K562 (cell line): Measurements from ENCODE around the gene THOC7. TPM values are rescaled to one million over a fixed set of nuclear protein-coding genes. Genes with fewer than 3 reads are reported as not detected.

Experiments used
- ATAC-seq: fragments of 200-7000 bp; cut with Tn5 transposase; 3 replicates; pipeline ENCODE4 v1.9.1; 2020; ENCODE audit warnings: moderate library complexity
- BruUV-seq: library from RNA; stranded (reverse); fragments of 400-500 nt; replicated peaks from 2 replicates; lab custom pipeline; 2021; lab: Mats Ljungman, UMichigan
- CTCF ChIA-PET: fragments of 300-600 bp; formaldehyde crosslinking; extraction: SDS; loops from one replicate; lab custom pipeline; 2021; ENCODE audit warnings: low intra/inter-chr PET ratio; lab: Yijun Ruan, JAX
- POLR2A ChIA-PET: fragments of 300-600, 350-650 bp; sonication (Branson Sonifier 250); formaldehyde crosslinking; extraction: SDS; loops from one replicate; lab custom pipeline; 2021; ENCODE audit warnings: antibody characterized with exemption, inconsistent platforms; lab: Yijun Ruan, JAX
- DNase-seq, 4 experiments: peaks; one replicate each; pipeline versions ENCODE4 v3.0.0 to v3.0.0-alpha.2; 2011 to 2018; ENCODE audit warnings: low spot score in 3 of 4, mixed read lengths in 3 of 4; ENCODE audit errors: extremely low read depth in 1 of 4
- FAIRE-seq: peaks from 2 replicates; lab custom pipeline; 2011; peaks lifted over from hg19 to GRCh38; lab: Jason Lieb, UNC
- H2AFZ ChIP-seq: 2 replicates; pipeline ENCODE4 v1.6.0; 2011; ENCODE audit warnings: low read depth, low read length, control low read depth, inconsistent platforms
- H3K27ac ChIP-seq: fragments of 200-600 bp; 3 replicates; pipeline ENCODE4 v1.8.0; 2011; ENCODE audit warnings: low read depth, mild to moderate bottlenecking, control low read depth, inconsistent platforms, low read length, moderate library complexity, mixed read lengths; ENCODE audit errors: extremely low read depth
- H3K27me3 ChIP-seq, 2 experiments: fragments of 300-600 bp in 1 of 2; 2 replicates in 1 of 2; 3 replicates in 1 of 2; pipeline versions ENCODE4 v1.6.0 to v1.8.0; 2011; ENCODE audit warnings: inconsistent platforms in 2 of 2, low read length in 2 of 2, mild to moderate bottlenecking in 1 of 2, mixed read lengths in 1 of 2, moderate library complexity in 1 of 2; ENCODE audit not compliant: control insufficient read depth in 2 of 2, insufficient read depth in 2 of 2
- H3K36me3 ChIP-seq: fragments of 300-600 bp; 3 replicates; pipeline ENCODE4 v1.8.0; 2011; ENCODE audit warnings: mild to moderate bottlenecking, low read length, inconsistent platforms; ENCODE audit not compliant: control insufficient read depth, insufficient read depth
- H3K4me1 ChIP-seq, 2 experiments: fragments of 200-600 bp in 1 of 2; replicated peaks in 1 of 2; 2 replicates in 1 of 2; 3 replicates in 1 of 2; pipeline versions ENCODE4 v1.5.1 to v1.8.0; 2011; ENCODE audit warnings: inconsistent platforms in 2 of 2, low read length in 2 of 2, mild to moderate bottlenecking in 1 of 2, mixed read lengths in 1 of 2, moderate library complexity in 1 of 2; ENCODE audit not compliant: control insufficient read depth in 2 of 2, insufficient read depth in 2 of 2
- H3K4me2 ChIP-seq: 2 replicates; pipeline ENCODE4 v1.6.1; 2011; ENCODE audit warnings: low read length, control low read depth, inconsistent platforms, mixed read lengths; ENCODE audit not compliant: insufficient read depth
- H3K4me3 ChIP-seq: fragments of 200-600 bp; sonication (generic), shearing (Covaris generic); 2 replicates; pipeline ENCODE4 v1.5.1; 2016; ENCODE audit warnings: control low read depth, inconsistent platforms
- H3K79me2 ChIP-seq: fragments of 200-600 bp; 3 replicates; pipeline ENCODE4 v1.8.0; 2011; ENCODE audit warnings: low read length, inconsistent platforms; ENCODE audit not compliant: control insufficient read depth, insufficient read depth
- H3K9ac ChIP-seq, 2 experiments: 2 replicates each; pipeline versions ENCODE4 v1.6.0 to v1.6.1; 2011; ENCODE audit warnings: low read depth in 2 of 2, low read length in 2 of 2, control low read depth in 1 of 2, inconsistent platforms in 1 of 2, mild to moderate bottlenecking in 1 of 2, mixed read lengths in 1 of 2; ENCODE audit not compliant: insufficient read depth in 1 of 2
- H3K9me1 ChIP-seq: one replicate; pipeline ENCODE4 v1.6.0; 2011; ENCODE audit warnings: inconsistent platforms, mild to moderate bottlenecking, low read length, moderate library complexity; ENCODE audit not compliant: control insufficient read depth, insufficient read depth
- H3K9me3 ChIP-seq: replicated peaks from 2 replicates; pipeline ENCODE4 v1.5.1; 2011; ENCODE audit warnings: low read depth, low read length, inconsistent platforms; ENCODE audit not compliant: control insufficient read depth, insufficient read depth
- H4K20me1 ChIP-seq: replicated peaks from 2 replicates; pipeline ENCODE4 v1.6.1; 2011; ENCODE audit warnings: low read length, inconsistent platforms, mixed read lengths; ENCODE audit not compliant: control insufficient read depth, insufficient read depth
- BRCA1 ChIP-seq, 2 experiments: fragments of 450-650 bp in 1 of 2; sonication (generic) in 1 of 2; formaldehyde crosslinking in 1 of 2; IDR thresholded peaks; 2 replicates each; pipeline versions ENCODE4 v1.5.0 to v1.6.1; 2017 to 2020; ENCODE audit warnings: mild to moderate bottlenecking in 1 of 2, missing genetic modification reagents in 1 of 2
- GATAD2A ChIP-seq: fragments of 450-650 bp; IDR thresholded peaks from 2 replicates; pipeline ENCODE4 v1.6.1; 2017
- HNRNPH1 ChIP-seq: fragments of 200-400 bp; formaldehyde crosslinking; optimal IDR thresholded peaks from 2 replicates; pipeline ENCODE3; 2017; ENCODE audit warnings: low read depth, mild to moderate bottlenecking, low read length, moderate library complexity
- MAZ ChIP-seq, 2 experiments: fragments of 450-650 bp in 1 of 2; sonication (generic) in 1 of 2; formaldehyde crosslinking; IDR thresholded peaks in 1 of 2; conservative IDR thresholded peaks in 1 of 2; 2 replicates each; pipeline versions ENCODE4 v1.4.0 to v1.5.0; 2020; ENCODE audit warnings: mild to moderate bottlenecking in 1 of 2, missing genetic modification reagents in 1 of 2
- NR1H2 ChIP-seq: sonication (generic); formaldehyde crosslinking; IDR thresholded peaks from 2 replicates; pipeline ENCODE4 v1.4.0; 2020; ENCODE audit warnings: mild to moderate bottlenecking, missing genetic modification reagents
- NR2C2 ChIP-seq, 2 experiments: fragments of 200-800 bp in 1 of 2; sonication (Bioruptor generic) in 1 of 2; sonication (generic) in 1 of 2; formaldehyde crosslinking in 1 of 2; IDR thresholded peaks; 2 replicates each; pipeline versions ENCODE4 v1.6.1 to v1.8.0; 2016 to 2022; ENCODE audit warnings: mild to moderate bottlenecking in 1 of 2, missing compliant biosample characterization in 1 of 2, missing genetic modification characterization in 1 of 2, missing genetic modification reagents in 1 of 2
- POLR2AphosphoS2 ChIP-seq: IDR thresholded peaks from 2 replicates; pipeline ENCODE4 v1.6.1; 2012; ENCODE audit warnings: low read length, improper control_type of control experiment
- POLR2G ChIP-seq: fragments of 200-400 bp; formaldehyde crosslinking; IDR thresholded peaks from 2 replicates; pipeline ENCODE4 v1.6.1; 2017; ENCODE audit warnings: low read depth, mild to moderate bottlenecking, antibody characterized with exemption, low read length, moderate library complexity
- POLR2H ChIP-seq: IDR thresholded peaks from 2 replicates; pipeline ENCODE4 v1.6.1; 2016; ENCODE audit warnings: missing genetic modification characterization, low read depth, mild to moderate bottlenecking, control low read depth, missing compliant biosample characterization, moderate library complexity
- PRMT5 ChIP-seq: sonication (generic); formaldehyde crosslinking; IDR thresholded peaks from 2 replicates; pipeline ENCODE4 v1.5.0; 2020; ENCODE audit warnings: missing genetic modification reagents
- SOX6 ChIP-seq: fragments of 450-650 bp; IDR thresholded peaks from 2 replicates; pipeline ENCODE4 v1.6.1; 2014; ENCODE audit warnings: mild to moderate bottlenecking
- XRCC5 ChIP-seq: fragments of 200-400 bp; formaldehyde crosslinking; IDR thresholded peaks from 2 replicates; pipeline ENCODE4 v1.6.1; 2017; ENCODE audit warnings: low read depth, mild to moderate bottlenecking, low read length
- ZBTB1 ChIP-seq: sonication (generic); formaldehyde crosslinking; IDR thresholded peaks from 2 replicates; pipeline ENCODE4 v1.8.1; 2023; ENCODE audit warnings: missing genetic modification reagents, low read depth, mild to moderate bottlenecking, borderline replicate concordance
- ZNF551 ChIP-seq: fragments of 250-450 bp; sonication (Bioruptor Pico); IDR thresholded peaks from 2 replicates; pipeline ENCODE4 v1.5.0; 2021; ENCODE audit warnings: mild to moderate bottlenecking, moderate library complexity
- ZNF780A ChIP-seq: fragments of 250-450 bp; sonication (Bioruptor Pico); IDR thresholded peaks from 2 replicates; pipeline ENCODE4 v1.5.0; 2021; ENCODE audit warnings: mild to moderate bottlenecking
- WGBS: fragments of 100-300 bp; shearing (Covaris generic); methylation state at CpG from one replicate; pipeline ENCODE4 v1.1.6; 2016; ENCODE audit warnings: low coverage, mixed read lengths; ENCODE audit not compliant: insufficient coverage; ENCODE audit errors: missing lambda C conversion rate; 5-methylcytosine and 5-hydroxymethylcytosine counted together
- in situ Hi-C: fragments of 300-500 bp; cut with MboI; formaldehyde crosslinking; loops from 4 replicates; pipeline ENCODE4 v1.15.0; 2018; ENCODE audit warnings: inconsistent platforms, mixed read lengths
- intact Hi-C: fragments of 100-400 bp; cut with micrococcal nuclease; formaldehyde crosslinking; loops from 2 replicates; pipeline ENCODE4 v1.14.2; 2022
- polyA plus RNA-seq, 8 experiments: library from polyadenylated mRNA; depleted of rRNA in 4 of 8; stranded (reverse) in 5 of 8; unstranded in 3 of 8; fragments of >200 nt; fragmentation: Nextera tagmentation in 2 of 8; fragmentation: Illumina TruSeq in 1 of 8; extraction: Ambion mirVana in 2 of 8; extraction: Trizol in 1 of 8; gene quantifications; 2 replicates each; pipeline versions ENCODE4 v1.2.1 to v1.2.3, GENCODE V29; 2011 to 2014; ENCODE audit warnings: inconsistent platforms in 1 of 8, missing spikeins in 1 of 8
- total RNA-seq, 7 experiments: library from RNA; depleted of rRNA in 6 of 7; stranded (reverse); fragments of >200 nt in 6 of 7; fragmentation: Illumina TruSeq in 2 of 7; extraction: Trizol in 2 of 7; gene quantifications; 2 replicates each; pipeline versions ENCODE4 v1.2.1 to v1.2.3, GENCODE V29; 2011 to 2021; ENCODE audit warnings: low replicate concordance in 1 of 7
- TF ChIP-seq, protein P1 (sequence below): fragments of 450-650 bp; IDR thresholded peaks from 2 replicates; pipeline ENCODE4 v1.6.1; 2016

The THOC7 gene
- total and polyA plus RNA-seq, 9 of the 15 experiments (the other 6 are each of a cell fraction or from before 2014, with no cell fraction given), result 56.5 to 129 (median 94.7) TPM

DNA sequence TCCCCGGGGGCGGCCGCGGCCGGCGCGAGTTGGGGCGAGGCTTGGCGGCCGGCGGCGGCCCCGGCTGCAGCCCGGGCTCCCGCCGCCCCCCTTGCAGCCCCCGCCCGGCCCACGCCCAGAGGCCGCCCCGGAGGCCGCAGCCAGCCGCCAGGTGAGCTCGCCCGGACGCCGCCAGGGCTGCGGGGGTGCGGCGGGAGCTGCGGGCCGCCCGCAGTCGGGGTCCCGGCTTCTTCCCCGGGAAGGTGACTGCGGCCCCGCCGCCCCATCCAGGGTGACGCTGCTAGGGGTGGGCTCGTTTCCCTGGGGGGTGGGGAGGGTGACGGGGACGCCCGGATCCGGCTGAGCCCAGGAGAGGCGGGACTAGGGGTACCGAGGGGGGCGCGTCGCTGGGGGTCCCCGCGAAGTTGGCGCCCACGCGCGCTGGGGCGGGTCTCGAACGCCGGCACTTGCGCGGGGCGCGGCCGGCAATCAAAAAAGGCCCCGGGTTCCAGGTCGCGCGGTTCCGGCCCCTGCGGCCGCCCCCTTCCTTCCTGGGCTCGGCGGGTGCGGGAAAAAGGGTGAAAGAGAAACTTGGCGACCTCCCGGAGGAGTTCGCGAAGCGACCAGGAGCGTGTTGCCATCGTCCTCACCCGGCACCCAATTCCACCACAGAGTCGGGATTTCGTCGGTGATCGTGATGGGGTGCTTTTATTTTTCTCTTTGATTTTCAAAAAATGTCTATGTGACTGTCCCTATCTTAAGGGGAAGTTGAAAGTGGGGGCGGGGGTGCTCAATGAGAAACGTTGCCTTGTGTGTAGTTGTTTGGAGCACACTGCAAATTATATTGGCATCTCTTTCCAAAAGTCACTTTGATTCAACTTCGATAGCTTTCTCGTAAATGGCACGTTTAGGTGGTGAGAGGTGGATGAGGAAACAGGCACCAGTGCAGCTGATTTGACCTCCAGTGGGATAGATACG lies 681 bp upstream of the THOC7 start:
- Histone ChIP-seq H3K27me3 (no peaks in the 10 kb centered on the region), H3K27ac (peak overlapping the region; percentile 88), H4K20me1 (no peaks in the 10 kb centered on the region), H3K4me3 (peak overlapping the region; percentile 73), H2AFZ (peak overlapping the region; percentile 84), H3K9ac (peak overlapping the region; percentile 85 to 94), H3K9me3 (no peaks in the 10 kb centered on the region), H3K36me3 (peaks cover 11% of the 10 kb centered on the region; the same call in 2 of the 3 replicates), H3K9me1 (no peaks in the 10 kb centered on the region), H3K4me2 (peak overlapping the region; percentile 70), H3K4me1 (peaks cover 4% of the 10 kb centered on the region in 2 experiments; a peak in 4 of 5 replicates), H3K79me2 (peaks cover 90% of the 10 kb centered on the region)
- in situ Hi-C loops, result no loop called here
- FAIRE-seq (no peak), DNase-seq (peak; percentile 32 to 73 (median 66)), ATAC-seq (peak; percentile 76)
- CTCF ChIA-PET, result no interaction called here
- POLR2A ChIA-PET, result interaction anchor here (0.6 to 1.0 kb wide), 2 partner anchors 14 to 46 kb away, joined by 3 to 4 read pairs; no protein-coding TSS in a partner anchor
- WGBS, result under 1% methylated on average over 10 of the region's 93 CpGs
- intact Hi-C loops, result loop anchor here (5.0 to 10.0 kb wide), 3 partner anchors 48 to 153 kb away; partner anchors contain the start of gene SCAANT1
- no TSS peak for BruUV-seq
- TF ChIP-seq POLR2H (tag), result no peak
- no peak for TF ChIP-seq HNRNPH1
- TF ChIP-seq MAZ (CRISPR knock-in tag; conservative IDR thresholded peaks at IDR 0.05 in 1 of 2, IDR thresholded peaks at IDR 0.05 in 1 of 2), result 0 out of 4 replicates have a peak, but pooled peaks of 1 of the 2 experiments have one; percentile 19
- no peak for TF ChIP-seq POLR2G
- no peak for TF ChIP-seq BRCA1 (IDR thresholded peaks at IDR 0.05)
- TF ChIP-seq BRCA1 (CRISPR knock-in tag; IDR thresholded peaks at IDR 0.05), result no peak
- TF ChIP-seq, protein P1, sequence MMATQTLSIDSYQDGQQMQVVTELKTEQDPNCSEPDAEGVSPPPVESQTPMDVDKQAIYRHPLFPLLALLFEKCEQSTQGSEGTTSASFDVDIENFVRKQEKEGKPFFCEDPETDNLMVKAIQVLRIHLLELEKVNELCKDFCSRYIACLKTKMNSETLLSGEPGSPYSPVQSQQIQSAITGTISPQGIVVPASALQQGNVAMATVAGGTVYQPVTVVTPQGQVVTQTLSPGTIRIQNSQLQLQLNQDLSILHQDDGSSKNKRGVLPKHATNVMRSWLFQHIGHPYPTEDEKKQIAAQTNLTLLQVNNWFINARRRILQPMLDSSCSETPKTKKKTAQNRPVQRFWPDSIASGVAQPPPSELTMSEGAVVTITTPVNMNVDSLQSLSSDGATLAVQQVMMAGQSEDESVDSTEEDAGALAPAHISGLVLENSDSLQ, result no peak
- no peak for TF ChIP-seq NR2C2 (CRISPR knock-in tag; IDR thresholded peaks at IDR 0.05)
- peak; percentile 85 for TF ChIP-seq NR2C2 (tag; IDR thresholded peaks at IDR 0.05)
- TF ChIP-seq GATAD2A, result no peak
- TF ChIP-seq PRMT5 (CRISPR knock-in tag), result no peak
- no peak for TF ChIP-seq SOX6
- no peak for TF ChIP-seq ZNF551 (CRISPR knock-in tag)
- TF ChIP-seq ZBTB1, result no peak
- no peak for TF ChIP-seq NR1H2 (CRISPR knock-in tag)
- TF ChIP-seq ZNF780A (CRISPR knock-in tag), result no peak
- TF ChIP-seq XRCC5, result no peak
- TF ChIP-seq POLR2AphosphoS2, result no peak
